PFSK-1 (cell line): ENCODE measurements around the gene ABRACL.

Source experiments
- FOXP2 ChIP-seq: optimal IDR thresholded peaks from 2 replicates; pipeline ENCODE3; 2011; ENCODE audit warnings: borderline replicate concordance, control low read depth, inconsistent platforms; ENCODE audit not compliant: insufficient read depth; ENCODE audit errors: extremely low read length, extremely low read depth
- POLR2AphosphoS5 ChIP-seq: IDR thresholded peaks from 2 replicates; pipeline ENCODE4 v1.6.1; 2012; ENCODE audit warnings: low read depth, mild to moderate bottlenecking, control low read depth, low read length, moderate library complexity
- SIN3A ChIP-seq: IDR thresholded peaks from 2 replicates; pipeline ENCODE4 v1.6.1; 2012; ENCODE audit warnings: mild to moderate bottlenecking, low read length, moderate library complexity, borderline replicate concordance; ENCODE audit not compliant: insufficient read depth
- TAF1 ChIP-seq: IDR thresholded peaks from 2 replicates; pipeline ENCODE4 v1.6.1; 2012; ENCODE audit warnings: low read length, control low read depth, borderline replicate concordance; ENCODE audit not compliant: insufficient read depth
- TF ChIP-seq, protein P1 (sequence below), 2 experiments: IDR thresholded peaks; 2 replicates each; pipeline versions ENCODE4 v1.6.1 to v1.8.0; 2011 to 2012; ENCODE audit warnings: low read depth in 2 of 2, low read length in 2 of 2, control low read depth in 1 of 2, inconsistent platforms in 1 of 2, mild to moderate bottlenecking in 1 of 2, moderate library complexity in 1 of 2; ENCODE audit not compliant: insufficient read depth in 1 of 2

The ABRACL gene

DNA sequence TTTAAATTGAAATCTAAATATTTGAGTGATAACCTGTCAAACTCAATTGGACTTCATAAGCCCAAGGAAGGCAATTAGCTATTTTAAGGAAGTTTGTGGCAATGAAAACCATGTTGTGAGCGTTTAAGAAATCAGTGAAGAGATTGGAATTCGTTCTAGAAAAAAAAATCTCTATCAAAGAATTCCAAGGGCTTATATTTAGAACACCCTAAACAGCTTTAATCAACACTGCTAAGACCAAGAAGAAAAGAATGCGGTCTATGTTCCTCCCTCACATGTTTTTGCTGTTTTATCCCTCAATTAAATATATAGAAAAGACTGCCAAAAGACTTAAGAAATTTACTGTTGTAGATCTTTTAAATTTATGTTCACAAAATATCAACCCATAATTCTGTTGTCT, 16.6 kb upstream of the ABRACL start:
- TF ChIP-seq FOXP2, result no peak
- TF ChIP-seq TAF1, result no peak
- TF ChIP-seq SIN3A, result no peak
- TF ChIP-seq, protein P1, sequence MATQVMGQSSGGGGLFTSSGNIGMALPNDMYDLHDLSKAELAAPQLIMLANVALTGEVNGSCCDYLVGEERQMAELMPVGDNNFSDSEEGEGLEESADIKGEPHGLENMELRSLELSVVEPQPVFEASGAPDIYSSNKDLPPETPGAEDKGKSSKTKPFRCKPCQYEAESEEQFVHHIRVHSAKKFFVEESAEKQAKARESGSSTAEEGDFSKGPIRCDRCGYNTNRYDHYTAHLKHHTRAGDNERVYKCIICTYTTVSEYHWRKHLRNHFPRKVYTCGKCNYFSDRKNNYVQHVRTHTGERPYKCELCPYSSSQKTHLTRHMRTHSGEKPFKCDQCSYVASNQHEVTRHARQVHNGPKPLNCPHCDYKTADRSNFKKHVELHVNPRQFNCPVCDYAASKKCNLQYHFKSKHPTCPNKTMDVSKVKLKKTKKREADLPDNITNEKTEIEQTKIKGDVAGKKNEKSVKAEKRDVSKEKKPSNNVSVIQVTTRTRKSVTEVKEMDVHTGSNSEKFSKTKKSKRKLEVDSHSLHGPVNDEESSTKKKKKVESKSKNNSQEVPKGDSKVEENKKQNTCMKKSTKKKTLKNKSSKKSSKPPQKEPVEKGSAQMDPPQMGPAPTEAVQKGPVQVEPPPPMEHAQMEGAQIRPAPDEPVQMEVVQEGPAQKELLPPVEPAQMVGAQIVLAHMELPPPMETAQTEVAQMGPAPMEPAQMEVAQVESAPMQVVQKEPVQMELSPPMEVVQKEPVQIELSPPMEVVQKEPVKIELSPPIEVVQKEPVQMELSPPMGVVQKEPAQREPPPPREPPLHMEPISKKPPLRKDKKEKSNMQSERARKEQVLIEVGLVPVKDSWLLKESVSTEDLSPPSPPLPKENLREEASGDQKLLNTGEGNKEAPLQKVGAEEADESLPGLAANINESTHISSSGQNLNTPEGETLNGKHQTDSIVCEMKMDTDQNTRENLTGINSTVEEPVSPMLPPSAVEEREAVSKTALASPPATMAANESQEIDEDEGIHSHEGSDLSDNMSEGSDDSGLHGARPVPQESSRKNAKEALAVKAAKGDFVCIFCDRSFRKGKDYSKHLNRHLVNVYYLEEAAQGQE (IDR thresholded peaks at IDR 0.05; ENCODE audit: insufficient read depth in 1 of 2, low read depth in 2 of 2, low read length in 2 of 2), result no peak
- TF ChIP-seq POLR2AphosphoS5, result no peak

DNA sequence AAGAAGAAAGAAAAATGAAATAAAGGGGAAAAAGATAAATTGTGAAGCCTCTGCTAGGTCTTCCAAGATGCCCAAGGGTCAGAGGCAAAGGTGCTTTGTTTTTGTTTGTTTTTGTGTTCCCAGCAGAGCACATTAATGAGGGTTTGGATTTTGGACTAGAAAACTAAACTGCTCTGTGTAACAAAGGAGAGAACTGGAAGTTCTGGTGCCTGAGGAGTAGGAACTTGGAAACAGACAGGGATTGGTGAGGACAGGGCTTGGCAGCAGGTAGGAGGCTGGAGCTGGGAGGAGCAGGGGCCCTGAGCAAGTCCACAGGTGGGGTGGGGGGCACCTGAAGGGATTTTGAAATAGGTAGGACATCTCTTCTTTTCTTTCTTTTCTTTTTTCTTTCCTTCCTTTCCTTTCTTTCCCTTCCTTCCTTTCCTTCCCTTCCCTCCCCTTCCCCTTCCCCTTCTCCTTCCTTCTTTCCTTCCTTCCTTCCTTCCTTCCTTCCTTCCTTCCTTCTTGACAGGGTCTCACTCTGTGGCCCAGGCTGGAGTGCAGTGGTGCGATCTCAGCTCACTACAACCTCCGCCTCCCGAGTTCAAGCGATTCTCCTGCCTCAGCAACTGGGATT, 15.3 kb upstream of the ABRACL start:
- TF ChIP-seq, protein P1 (IDR thresholded peaks at IDR 0.05; ENCODE audit: insufficient read depth in 1 of 2, low read depth in 2 of 2, low read length in 2 of 2), result no peak
- TF ChIP-seq POLR2AphosphoS5 (no peak), TAF1 (no peak), SIN3A (no peak), FOXP2 (no peak)

DNA sequence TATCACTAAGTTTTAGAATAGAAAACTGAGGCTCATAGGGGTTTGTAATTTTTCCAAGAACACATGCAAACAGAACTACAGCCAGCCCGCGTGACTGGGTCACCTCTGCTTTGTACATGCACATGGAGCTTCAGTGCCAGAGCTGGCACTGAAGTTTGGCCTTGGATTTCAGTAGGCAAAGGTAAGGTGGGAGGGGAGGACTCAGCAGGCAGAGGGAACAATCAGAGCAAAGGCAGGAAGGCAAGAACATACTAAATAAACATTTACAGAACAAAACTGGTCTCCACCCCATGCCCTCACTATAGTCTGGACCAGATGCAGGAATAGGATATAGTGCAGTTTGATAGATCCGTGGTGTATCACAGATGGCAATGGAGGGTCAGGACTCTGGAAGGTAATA, 13.6 kb upstream of the ABRACL start:
- TF ChIP-seq FOXP2 (no peak), TAF1 (no peak), SIN3A (no peak)
- TF ChIP-seq, protein P1 (IDR thresholded peaks at IDR 0.05; ENCODE audit: insufficient read depth in 1 of 2, low read depth in 2 of 2, low read length in 2 of 2), result no peak

DNA sequence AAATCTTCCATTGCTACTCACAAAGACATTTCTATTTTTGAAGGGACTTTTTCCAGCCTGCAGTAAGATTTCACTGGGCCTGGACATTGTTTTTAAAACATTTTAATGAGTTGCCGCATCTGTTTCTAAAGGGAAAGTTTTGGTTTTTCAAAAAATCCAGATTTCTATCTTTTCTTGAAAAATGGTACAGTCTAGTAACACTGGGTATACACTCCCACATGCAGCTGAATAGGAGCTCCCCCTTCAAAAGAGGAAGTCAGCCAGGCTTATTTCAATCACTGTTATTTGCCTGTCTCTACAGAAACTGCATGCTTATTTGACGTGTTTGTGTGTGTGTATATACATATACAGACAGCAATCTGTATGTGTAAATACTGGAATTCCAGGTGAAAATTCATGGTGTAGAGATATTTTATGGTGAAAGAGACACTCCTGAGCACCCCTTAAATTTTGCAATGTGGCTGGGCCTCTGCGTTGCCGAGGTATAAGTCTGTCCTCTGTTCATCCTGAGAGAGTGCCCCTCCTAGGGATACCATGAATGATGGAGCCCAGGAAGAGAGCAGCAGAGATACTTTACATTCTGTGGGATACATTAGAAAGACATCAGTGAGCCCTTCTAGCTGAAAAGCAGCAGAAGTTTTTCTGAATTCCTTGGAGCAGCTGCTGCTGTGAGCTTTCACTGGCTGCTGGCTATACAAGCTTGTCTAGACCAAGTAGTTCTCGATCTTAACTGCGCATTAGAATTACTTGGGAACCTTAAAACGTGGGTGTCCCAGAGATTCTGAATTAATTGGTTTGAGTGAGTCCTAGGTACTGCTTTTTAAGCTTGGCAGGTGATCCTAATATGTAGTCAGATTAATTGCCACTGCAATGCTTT, 12.0 kb upstream of the ABRACL start:
- TF ChIP-seq POLR2AphosphoS5 (no peak), SIN3A (no peak), FOXP2 (no peak), TAF1 (no peak)
- TF ChIP-seq, protein P1 (IDR thresholded peaks at IDR 0.05; ENCODE audit: insufficient read depth in 1 of 2, low read depth in 2 of 2, low read length in 2 of 2), result no peak
